ENCODE data around the gene SORCS2. TPM values are rescaled to one million over a fixed set of nuclear protein-coding genes. Genes with fewer than 3 reads are reported as not detected.

The SORCS2 gene
- total and polyA plus RNA-seq, 2 donors (not counting 1 experiment from before 2014, with no cell fraction given), result not detected

DNA sequence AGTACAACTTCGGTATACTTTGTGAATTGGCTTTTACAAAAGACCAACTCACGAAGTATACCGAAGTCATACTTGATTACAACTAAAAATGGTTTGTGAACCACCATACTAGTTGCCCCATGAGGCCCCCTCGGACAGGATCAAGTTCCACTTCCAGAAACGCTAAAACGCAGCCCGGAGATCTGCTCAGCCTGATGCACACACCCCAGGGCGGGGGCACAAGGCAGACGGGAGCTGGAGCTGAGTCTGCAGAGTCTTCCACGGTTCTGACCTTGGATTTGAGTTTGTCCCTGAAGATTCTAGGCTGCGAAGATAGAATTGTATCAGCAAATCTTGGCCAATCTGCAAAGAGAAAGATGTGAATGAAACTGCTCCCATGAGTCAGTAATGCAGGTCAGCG, 118.1 kb downstream of the SORCS2 start:
- Histone ChIP-seq H3K27me3 (replicated peaks in 1 of 4; ENCODE audit: control extremely low read depth in 1 of 4, control insufficient read depth in 3 of 4, insufficient read depth in 4 of 4, low read length in 3 of 4) (no peaks in the 10 kb centered on the region), H3K9me3 (ENCODE audit: control extremely low read depth in 1 of 3, control insufficient read depth in 2 of 3, insufficient read depth in 1 of 3, low read length in 2 of 3) (peaks cover 0 to 3% (median 0%) of the 10 kb centered on the region in 3 donors), H3K4me1 (ENCODE audit: control insufficient read depth in 2 of 2, insufficient read depth in 2 of 2, low read length in 2 of 2) (no peaks in the 10 kb centered on the region), H3K4me3 (ENCODE audit: control extremely low read depth in 1 of 5, extremely low read depth in 1 of 5, insufficient read depth in 1 of 5, low read depth in 2 of 5, low read length in 4 of 5) (no peak overlapping the region), H4K20me1 (ENCODE audit: control insufficient read depth, insufficient read depth, low read length, poor library complexity, severe bottlenecking) (no peaks in the 10 kb centered on the region), H3K4me2 (replicated peaks; ENCODE audit: low read depth, low read length, poor library complexity, severe bottlenecking) (no peak overlapping the region), H3K36me3 (replicated peaks in 1 of 2; ENCODE audit: control extremely low read depth in 1 of 2, control insufficient read depth in 1 of 2, extremely low read depth in 1 of 2, insufficient read depth in 2 of 2, low read length in 1 of 2) (no peaks in the 10 kb centered on the region), H3K9ac (ENCODE audit: low read length) (no peak overlapping the region), H2AFZ (ENCODE audit: insufficient read depth, low read depth, low read length, poor library complexity, severe bottlenecking) (no peak overlapping the region), H3K27ac (ENCODE audit: low read length in 2 of 2) (no peak overlapping the region), H3K79me2 (ENCODE audit: control insufficient read depth, insufficient read depth, low read length) (no peaks in the 10 kb centered on the region)
- intact Hi-C loops (cut with micrococcal nuclease), result no loop called here
- H3K27me3 Mint-ChIP-seq, result peaks cover 4% of the 10 kb centered on the region
- 81% methylated on average over 11 of the region's 12 CpGs for WGBS (ENCODE audit: insufficient coverage)
- no peak for TF ChIP-seq EZH2 (IDR thresholded peaks at IDR 0.05; ENCODE audit: borderline replicate concordance, insufficient read depth, low read depth, low read length, poor library complexity, severe bottlenecking)
- TF ChIP-seq, protein P1, sequence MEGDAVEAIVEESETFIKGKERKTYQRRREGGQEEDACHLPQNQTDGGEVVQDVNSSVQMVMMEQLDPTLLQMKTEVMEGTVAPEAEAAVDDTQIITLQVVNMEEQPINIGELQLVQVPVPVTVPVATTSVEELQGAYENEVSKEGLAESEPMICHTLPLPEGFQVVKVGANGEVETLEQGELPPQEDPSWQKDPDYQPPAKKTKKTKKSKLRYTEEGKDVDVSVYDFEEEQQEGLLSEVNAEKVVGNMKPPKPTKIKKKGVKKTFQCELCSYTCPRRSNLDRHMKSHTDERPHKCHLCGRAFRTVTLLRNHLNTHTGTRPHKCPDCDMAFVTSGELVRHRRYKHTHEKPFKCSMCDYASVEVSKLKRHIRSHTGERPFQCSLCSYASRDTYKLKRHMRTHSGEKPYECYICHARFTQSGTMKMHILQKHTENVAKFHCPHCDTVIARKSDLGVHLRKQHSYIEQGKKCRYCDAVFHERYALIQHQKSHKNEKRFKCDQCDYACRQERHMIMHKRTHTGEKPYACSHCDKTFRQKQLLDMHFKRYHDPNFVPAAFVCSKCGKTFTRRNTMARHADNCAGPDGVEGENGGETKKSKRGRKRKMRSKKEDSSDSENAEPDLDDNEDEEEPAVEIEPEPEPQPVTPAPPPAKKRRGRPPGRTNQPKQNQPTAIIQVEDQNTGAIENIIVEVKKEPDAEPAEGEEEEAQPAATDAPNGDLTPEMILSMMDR (IDR thresholded peaks at IDR 0.05), result no peak
- no peaks in the 10 kb centered on the region for H3K4me1 Mint-ChIP-seq
- H3K4me3 Mint-ChIP-seq, result no peak overlapping the region
- POLR2A ChIA-PET, result no interaction called here
- no peak for ATAC-seq (ENCODE audit: low read depth)
- H3K27ac Mint-ChIP-seq, result no peak overlapping the region
- CTCF ChIA-PET, result no interaction called here
- no peaks in the 10 kb centered on the region for H3K9me3 Mint-ChIP-seq (ENCODE audit: insufficient read depth)
- no peak for DNase-seq

DNA sequence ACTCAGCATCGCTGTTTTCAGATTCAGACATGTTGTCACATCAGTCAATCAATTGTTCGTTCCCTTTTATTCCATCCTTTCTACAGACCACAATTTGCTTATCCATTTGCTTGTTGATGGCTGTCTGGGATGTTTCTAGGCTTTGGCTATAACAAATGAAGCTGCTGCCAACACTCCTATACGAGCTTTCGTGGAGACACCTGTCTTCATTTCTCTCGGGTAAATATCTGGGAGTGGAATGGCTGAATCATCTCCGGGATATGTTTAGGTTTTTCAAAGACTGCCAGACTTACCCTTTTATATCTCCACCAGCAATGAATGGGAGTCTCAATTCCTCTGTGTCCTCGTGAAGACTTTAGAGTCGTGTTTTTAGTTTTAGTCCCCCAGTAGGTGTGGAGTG, 118.9 kb downstream of the SORCS2 start:
- TF ChIP-seq, protein P1 (IDR thresholded peaks at IDR 0.05), result no peak
- no peak for TF ChIP-seq EZH2 (IDR thresholded peaks at IDR 0.05; ENCODE audit: borderline replicate concordance, insufficient read depth, low read depth, low read length, poor library complexity, severe bottlenecking)
- H3K27me3 Mint-ChIP-seq, result peaks cover 4% of the 10 kb centered on the region

More for the DNA sequence above, 118.9 kb downstream of the SORCS2 start:
- H3K4me2 ChIP-seq (replicated peaks; ENCODE audit: low read depth, low read length, poor library complexity, severe bottlenecking), result no peak overlapping the region
- ATAC-seq (ENCODE audit: low read depth), result no peak
- no peak overlapping the region for H2AFZ ChIP-seq (ENCODE audit: insufficient read depth, low read depth, low read length, poor library complexity, severe bottlenecking)
- DNase-seq, result no peak
- no peaks in the 10 kb centered on the region for H4K20me1 ChIP-seq (ENCODE audit: control insufficient read depth, insufficient read depth, low read length, poor library complexity, severe bottlenecking)
- peaks cover 0 to 3% (median 0%) of the 10 kb centered on the region in 3 donors for H3K9me3 ChIP-seq (ENCODE audit: control extremely low read depth in 1 of 3, control insufficient read depth in 2 of 3, insufficient read depth in 1 of 3, low read length in 2 of 3)
- no peak overlapping the region for H3K9ac ChIP-seq (ENCODE audit: low read length)
- H3K27ac ChIP-seq (ENCODE audit: low read length in 2 of 2), result no peak overlapping the region
- H3K4me3 ChIP-seq (ENCODE audit: control extremely low read depth in 1 of 5, extremely low read depth in 1 of 5, insufficient read depth in 1 of 5, low read depth in 2 of 5, low read length in 4 of 5), result no peak overlapping the region
- no peaks in the 10 kb centered on the region for H3K79me2 ChIP-seq (ENCODE audit: control insufficient read depth, insufficient read depth, low read length)
- Mint-ChIP-seq H3K4me3 (no peak overlapping the region), H3K4me1 (no peaks in the 10 kb centered on the region), H3K27ac (no peak overlapping the region), H3K9me3 (ENCODE audit: insufficient read depth) (no peaks in the 10 kb centered on the region)
- ChIA-PET CTCF (no interaction called here), POLR2A (no interaction called here)
- no peaks in the 10 kb centered on the region for H3K36me3 ChIP-seq (replicated peaks in 1 of 2; ENCODE audit: control extremely low read depth in 1 of 2, control insufficient read depth in 1 of 2, extremely low read depth in 1 of 2, insufficient read depth in 2 of 2, low read length in 1 of 2)
- WGBS (ENCODE audit: insufficient coverage), result 80% methylated on average over 1 of the region's 8 CpGs
- H3K27me3 ChIP-seq (replicated peaks in 1 of 4; ENCODE audit: control extremely low read depth in 1 of 4, control insufficient read depth in 3 of 4, insufficient read depth in 4 of 4, low read length in 3 of 4), result no peaks in the 10 kb centered on the region
- intact Hi-C loops (cut with micrococcal nuclease), result no loop called here
- H3K4me1 ChIP-seq (ENCODE audit: control insufficient read depth in 2 of 2, insufficient read depth in 2 of 2, low read length in 2 of 2), result no peaks in the 10 kb centered on the region
